ENCODE results near the gene GGNBP2. TPM values are rescaled to one million over a fixed set of nuclear protein-coding genes. Genes with fewer than 3 reads are reported as not detected.

GGNBP2 gene
- total RNA-seq, 4 donors from 2014 or later, result 90.5 to 124 (median 96.8) TPM

- no peak overlapping the region for H3K27ac ChIP-seq
- DNase-seq, result no peak
- peaks cover 0 to 29% (median 0%) of the 10 kb centered on the region in 3 donors for H3K36me3 ChIP-seq
- peaks cover 0 to 7% (median 5%) of the 10 kb centered on the region in 4 donors for H3K4me1 ChIP-seq
- TF ChIP-seq POLR2A (IDR thresholded peaks at IDR 0.05) (no peak), CTCF (IDR thresholded peaks at IDR 0.05) (no peak)
- H3K9me3 ChIP-seq, result no peaks in the 10 kb centered on the region
- H3K27me3 ChIP-seq, result no peaks in the 10 kb centered on the region
- no peak overlapping the region for H3K4me3 ChIP-seq
Observed at GRCh38 chr17:36532435-36532975, 12.2 kb upstream of the GGNBP2 start.

GRCh38 chr17:36533935-36534839, 10.5 kb upstream of the GGNBP2 start:
- DNase-seq, result peak; percentile 51 to 87 (median 83)
- peak overlapping the region; percentile 90 to 99 (median 94) for H3K27ac ChIP-seq
- peaks cover 0 to 7% (median 5%) of the 10 kb centered on the region in 4 donors for H3K4me1 ChIP-seq
- no peaks in the 10 kb centered on the region for H3K27me3 ChIP-seq
- no peaks in the 10 kb centered on the region for H3K9me3 ChIP-seq
- H3K36me3 ChIP-seq, result peaks cover 0 to 30% (median 0%) of the 10 kb centered on the region in 3 donors
- H3K4me3 ChIP-seq, result peak overlapping the region; percentile 69 to 95 (median 80)
- peak; percentile 24 to 58 (median 50) for TF ChIP-seq CTCF (IDR thresholded peaks at IDR 0.05)
- peak; percentile 8 to 38 for TF ChIP-seq POLR2A (IDR thresholded peaks at IDR 0.05)

- Histone ChIP-seq H3K9me3 (no peaks in the 10 kb centered on the region), H3K27me3 (no peaks in the 10 kb centered on the region), H3K27ac (peak within 1 kb of the TSS; percentile 90 to 99 (median 94)), H3K4me3 (peak within 1 kb of the TSS; percentile 69 to 95 (median 80)), H3K4me1 (peaks cover 0 to 7% (median 5%) of the 10 kb centered on the region in 4 donors), H3K36me3 (peaks cover 0 to 32% (median 0%) of the 10 kb centered on the region in 3 donors)
- peak; percentile 86 to 95 (median 94) for DNase-seq
- TF ChIP-seq CTCF (IDR thresholded peaks at IDR 0.05) (peak in 2 of 6 experiments; percentile 22 to 37), POLR2A (IDR thresholded peaks at IDR 0.05) (peak; percentile 79 to 84)
Observed at GRCh38 chr17:36534840-36535668, 9.7 kb upstream of the GGNBP2 start, which contains the start of the genes MYO19 and PIGW. MYO19 (minus strand) TSS chr17:36534868; CDS start chr17:36532538, 2,330 bp downstream. PIGW (plus strand) TSS chr17:36534987; CDS start chr17:36537102, 2,115 bp downstream.

GRCh38 chr17:36535669-36536081, 9.0 kb upstream of the GGNBP2 start:
- TF ChIP-seq POLR2A (IDR thresholded peaks at IDR 0.05) (no peak), CTCF (IDR thresholded peaks at IDR 0.05) (peak in 1 of 6 experiments; percentile 17)

GRCh38 chr17:36540696-36541095, 4.0 kb upstream of the GGNBP2 start:
- Histone ChIP-seq H3K4me3 (no peak overlapping the region), H3K36me3 (peaks cover 0 to 11% (median 0%) of the 10 kb centered on the region in 3 donors), H3K4me1 (peaks cover 0 to 13% (median 5%) of the 10 kb centered on the region in 4 donors), H3K27ac (no peak overlapping the region), H3K27me3 (no peaks in the 10 kb centered on the region), H3K9me3 (no peaks in the 10 kb centered on the region)
- DNase-seq, result no peak
- TF ChIP-seq CTCF (IDR thresholded peaks at IDR 0.05) (no peak), POLR2A (IDR thresholded peaks at IDR 0.05) (no peak)

More at GRCh38 chr17:36535669-36536081, 9.0 kb upstream of the GGNBP2 start:
- peaks cover 0 to 31% (median 0%) of the 10 kb centered on the region in 3 donors for H3K36me3 ChIP-seq
- H3K4me3 ChIP-seq, result peak overlapping the region; percentile 69 to 95 (median 80)
- H3K9me3 ChIP-seq, result no peaks in the 10 kb centered on the region
- H3K27ac ChIP-seq, result peak overlapping the region; percentile 90 to 99 (median 94)
- no peaks in the 10 kb centered on the region for H3K27me3 ChIP-seq
- no peak for DNase-seq
- peaks cover 0 to 7% (median 5%) of the 10 kb centered on the region in 4 donors for H3K4me1 ChIP-seq
